OCI-LY1 (cell line): ENCODE data around the gene ABR.

ENCODE experiments used
- EZH2 ChIP-seq: fragments of 200-600 bp; sonication (generic), shearing (Covaris generic); IDR thresholded peaks from 2 replicates; pipeline ENCODE4 v1.8.0; 2017; ENCODE audit warnings: borderline replicate concordance, mixed run types, mild to moderate bottlenecking, antibody characterized with exemption, low read length, moderate library complexity, mixed read lengths
- TF ChIP-seq, protein P1 (sequence below): fragments of 200-600 bp; sonication (generic), shearing (Covaris generic); IDR thresholded peaks from 2 replicates; pipeline ENCODE4 v1.5.1; 2017; ENCODE audit warnings: mild to moderate bottlenecking, antibody characterized with exemption, low read length, moderate library complexity, mixed read lengths

DNA sequence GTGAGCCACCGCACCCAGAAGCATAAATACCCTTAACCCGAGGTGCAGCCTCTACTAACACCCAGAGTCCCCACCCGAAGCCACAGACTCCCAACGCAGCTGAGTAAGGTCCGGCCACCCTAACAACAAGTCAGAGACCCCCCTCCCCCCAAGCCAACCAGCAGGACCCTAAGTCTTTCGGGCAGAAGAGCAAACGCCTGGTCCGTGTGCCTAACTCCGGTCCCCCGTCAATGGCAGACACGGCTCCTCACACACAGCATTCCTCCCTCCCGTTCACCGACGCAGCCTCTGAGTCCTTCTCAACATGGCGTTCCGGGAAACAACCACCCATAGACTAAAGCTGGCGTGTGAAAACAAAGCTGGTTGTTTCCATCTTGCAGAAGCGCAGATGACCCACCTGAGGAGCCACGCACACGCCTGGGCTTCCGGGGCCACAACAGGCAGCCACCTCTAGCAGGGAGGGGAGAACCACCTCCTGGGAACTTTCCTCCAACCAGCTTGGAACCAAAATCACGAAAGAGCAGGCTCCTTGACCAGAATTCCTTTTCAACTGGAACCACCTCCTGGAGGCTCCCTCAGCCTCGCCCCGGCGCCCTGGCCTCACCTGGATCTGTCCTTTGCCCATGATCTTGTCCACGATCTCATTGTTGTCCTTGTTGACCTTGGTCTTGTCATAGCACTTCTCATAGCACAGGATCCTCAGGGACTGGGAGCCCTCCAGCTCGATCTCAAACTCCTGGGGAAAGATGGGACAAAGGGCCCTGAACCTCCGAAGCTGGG lies 130.1 kb downstream of the ABR start:
- TF ChIP-seq, protein P1, sequence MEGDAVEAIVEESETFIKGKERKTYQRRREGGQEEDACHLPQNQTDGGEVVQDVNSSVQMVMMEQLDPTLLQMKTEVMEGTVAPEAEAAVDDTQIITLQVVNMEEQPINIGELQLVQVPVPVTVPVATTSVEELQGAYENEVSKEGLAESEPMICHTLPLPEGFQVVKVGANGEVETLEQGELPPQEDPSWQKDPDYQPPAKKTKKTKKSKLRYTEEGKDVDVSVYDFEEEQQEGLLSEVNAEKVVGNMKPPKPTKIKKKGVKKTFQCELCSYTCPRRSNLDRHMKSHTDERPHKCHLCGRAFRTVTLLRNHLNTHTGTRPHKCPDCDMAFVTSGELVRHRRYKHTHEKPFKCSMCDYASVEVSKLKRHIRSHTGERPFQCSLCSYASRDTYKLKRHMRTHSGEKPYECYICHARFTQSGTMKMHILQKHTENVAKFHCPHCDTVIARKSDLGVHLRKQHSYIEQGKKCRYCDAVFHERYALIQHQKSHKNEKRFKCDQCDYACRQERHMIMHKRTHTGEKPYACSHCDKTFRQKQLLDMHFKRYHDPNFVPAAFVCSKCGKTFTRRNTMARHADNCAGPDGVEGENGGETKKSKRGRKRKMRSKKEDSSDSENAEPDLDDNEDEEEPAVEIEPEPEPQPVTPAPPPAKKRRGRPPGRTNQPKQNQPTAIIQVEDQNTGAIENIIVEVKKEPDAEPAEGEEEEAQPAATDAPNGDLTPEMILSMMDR, result no peak
- TF ChIP-seq EZH2, result no peak
